ENCODE measurements around the gene SLC9A8.
"Not testable (repeated sequence)": the region's sequence is repeated elsewhere in the genome, so short reads cannot be mapped to it uniquely, and the experiment has no call there.

SLC9A8 gene

GRCh38 chr20:49786668-49787370 lies 25.8 kb upstream of the SLC9A8 start:
- DNase-seq (ENCODE audit: low spot score) = no peak

- no peak for DNase-seq (ENCODE audit: low spot score)
These were observed 25.0 kb upstream of the SLC9A8 start for GRCh38 chr20:49787371-49788357.

- DNase-seq (ENCODE audit: low spot score) = no peak
These were observed 22.4 kb upstream of the SLC9A8 start for GRCh38 chr20:49790077-49790798.

GRCh38 chr20:49791165-49791564 lies 21.5 kb upstream of the SLC9A8 start:
- no peak for DNase-seq (ENCODE audit: low spot score)

- no peak for DNase-seq (ENCODE audit: low spot score)
These were observed 20.6 kb upstream of the SLC9A8 start for GRCh38 chr20:49792006-49792405.

- no peak for DNase-seq (ENCODE audit: low spot score)
These were observed 20.0 kb upstream of the SLC9A8 start for GRCh38 chr20:49792611-49793010.

- no peak for DNase-seq (ENCODE audit: low spot score)
These were observed 18.1 kb upstream of the SLC9A8 start for GRCh38 chr20:49794336-49795134.

GRCh38 chr20:49795135-49795424 lies 17.5 kb upstream of the SLC9A8 start:
- no peak for DNase-seq (ENCODE audit: low spot score)

GRCh38 chr20:49796600-49797343 lies 15.9 kb upstream of the SLC9A8 start:
- DNase-seq (ENCODE audit: low spot score) = no peak

GRCh38 chr20:49797344-49797615 lies 15.3 kb upstream of the SLC9A8 start:
- DNase-seq (ENCODE audit: low spot score) = no peak

GRCh38 chr20:49798718-49799117 lies 13.9 kb upstream of the SLC9A8 start:
- no peak for DNase-seq (ENCODE audit: low spot score)

- no peak for DNase-seq (ENCODE audit: low spot score)
These were observed 12.9 kb upstream of the SLC9A8 start for GRCh38 chr20:49799698-49800097.

- no peak for DNase-seq (ENCODE audit: low spot score)
These were observed 9.2 kb upstream of the SLC9A8 start for GRCh38 chr20:49803418-49803817.

- no peak for DNase-seq (ENCODE audit: low spot score)
These were observed 8.3 kb upstream of the SLC9A8 start for GRCh38 chr20:49804364-49804763.

GRCh38 chr20:49805224-49805876 lies 7.3 kb upstream of the SLC9A8 start:
- not testable (repeated sequence) for DNase-seq (ENCODE audit: low spot score)

- DNase-seq (ENCODE audit: low spot score) = no peak
These were observed 3.9 kb upstream of the SLC9A8 start for GRCh38 chr20:49808753-49809152.

GRCh38 chr20:49809803-49810359 lies 2.7 kb upstream of the SLC9A8 start:
- DNase-seq (ENCODE audit: low spot score) = no peak

- no peak for DNase-seq (ENCODE audit: low spot score)
These were observed 2.0 kb upstream of the SLC9A8 start for GRCh38 chr20:49810491-49811190.

GRCh38 chr20:49811825-49812506 lies 662 bp upstream of the SLC9A8 start:
- DNase-seq (ENCODE audit: low spot score) = no peak
